ENCODE measurements around the gene PEAK1.
"Not testable (repeated sequence)": the region's sequence is repeated elsewhere in the genome, so short reads cannot be mapped to it uniquely, and the experiment has no call there.

Gene PEAK1

GRCh38 chr15:77167406-77167805 lies 252.5 kb downstream of the PEAK1 start:
- DNase-seq = no peak

GRCh38 chr15:77163781-77164384 lies 256.0 kb downstream of the PEAK1 start:
- no peak for DNase-seq

DNA sequence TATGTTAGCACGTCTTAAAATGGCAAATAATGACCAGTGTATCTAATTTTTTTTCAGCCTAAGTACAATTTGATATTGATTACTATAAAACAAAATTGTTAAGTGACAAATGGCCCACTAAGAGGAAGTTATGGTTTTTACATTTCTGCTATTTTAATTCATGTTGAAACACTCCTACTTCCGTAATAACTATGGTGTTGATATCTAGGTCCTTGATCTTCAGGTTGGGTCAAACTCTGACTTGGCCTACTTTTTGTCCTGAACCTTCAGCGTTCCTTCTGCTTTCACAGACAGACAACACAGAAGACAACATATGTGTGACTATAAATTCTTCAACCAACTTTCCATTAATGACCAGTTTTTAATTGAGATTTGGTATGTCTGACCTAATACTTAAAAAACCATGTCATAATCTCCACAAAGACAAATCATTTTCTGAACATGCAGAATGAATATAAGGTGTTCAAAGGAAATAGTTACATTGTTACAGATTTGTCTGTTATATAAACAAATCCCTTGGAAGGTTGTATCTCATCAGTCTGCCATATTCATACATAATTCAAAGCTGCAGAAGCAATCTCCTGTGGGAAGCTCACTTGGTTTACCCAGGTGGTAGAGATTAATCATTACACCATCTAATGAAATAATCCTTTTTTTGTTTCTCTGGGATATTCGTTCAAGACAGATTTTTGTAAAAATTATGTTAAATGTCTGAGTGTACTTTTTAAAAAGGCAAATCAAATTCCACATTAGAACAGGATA lies 256.9 kb downstream of the PEAK1 start:
- no peak for DNase-seq

- DNase-seq = no peak
Observed at GRCh38 chr15:77160562-77161478, 259.1 kb downstream of the PEAK1 start.

DNA sequence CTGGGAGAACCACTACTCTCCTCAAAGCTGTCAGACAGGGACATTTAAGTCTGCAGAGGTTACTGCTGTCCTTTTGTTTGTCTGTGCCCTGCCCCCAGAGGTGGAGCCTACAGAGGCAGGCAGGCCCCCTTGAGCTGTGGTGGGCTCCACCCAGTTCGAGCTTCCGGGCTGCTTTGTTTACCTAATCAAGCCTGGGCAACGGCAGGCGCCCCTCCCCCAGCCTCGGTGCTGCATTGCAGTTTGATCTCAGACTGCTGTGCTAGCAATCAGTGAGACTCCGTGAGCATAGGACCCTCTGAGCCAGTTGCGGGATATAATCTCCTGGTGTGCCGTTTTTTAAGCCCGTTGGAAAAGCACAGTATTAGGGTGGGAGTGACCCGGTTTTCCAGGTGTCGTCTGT lies 263.9 kb downstream of the PEAK1 start:
- not testable (repeated sequence) for DNase-seq

GRCh38 chr15:77148191-77148590 lies 271.7 kb downstream of the PEAK1 start:
- DNase-seq = no peak

DNA sequence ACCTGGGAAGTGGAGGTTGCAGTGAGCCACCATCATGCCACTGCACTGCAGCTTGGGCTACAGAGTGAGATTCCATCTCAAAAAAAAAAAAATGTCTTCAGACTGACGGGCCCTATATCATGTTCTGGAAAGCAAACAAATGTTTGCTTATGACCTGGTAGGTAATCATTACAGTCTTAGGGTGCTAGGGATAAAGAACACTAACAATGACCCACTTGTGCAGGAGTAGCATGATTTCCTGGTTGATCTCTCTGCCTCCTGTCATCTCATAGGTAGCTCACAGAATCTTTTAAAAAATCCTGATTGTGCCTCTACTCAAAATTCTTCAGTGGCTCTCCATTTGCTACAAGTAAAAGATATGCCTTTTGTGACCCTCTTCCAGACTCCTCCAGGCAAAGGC lies 274.5 kb downstream of the PEAK1 start:
- no peak for DNase-seq

GRCh38 chr15:77144492-77145070 lies 275.3 kb downstream of the PEAK1 start:
- no peak for DNase-seq

- no peak for DNase-seq
Observed at GRCh38 chr15:77144026-77144425, 275.9 kb downstream of the PEAK1 start.

DNA sequence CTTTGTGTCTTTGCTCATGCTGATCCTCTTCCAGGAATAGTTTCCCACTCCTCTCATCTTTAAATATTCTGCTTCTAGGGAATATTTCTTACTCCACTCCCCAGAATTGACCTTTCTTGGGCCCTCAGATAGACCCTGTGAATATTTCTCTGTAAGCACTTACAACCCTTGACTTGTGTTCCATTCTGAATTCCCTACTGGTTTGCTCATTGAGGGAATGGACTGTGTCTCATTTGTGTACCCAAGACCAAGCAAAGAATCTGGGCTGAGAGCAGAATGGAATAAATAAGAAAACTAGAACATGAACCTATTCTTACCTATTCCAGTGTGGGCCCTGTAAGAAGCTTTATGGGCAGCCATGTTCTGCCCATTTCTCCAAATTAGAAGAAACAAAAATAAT lies 276.3 kb downstream of the PEAK1 start:
- DNase-seq = no peak

GRCh38 chr15:77143191-77143590 lies 276.7 kb downstream of the PEAK1 start:
- DNase-seq = no peak

- DNase-seq = no peak
Observed at GRCh38 chr15:77140220-77140619, 279.7 kb downstream of the PEAK1 start.

GRCh38 chr15:77139312-77139711 lies 280.6 kb downstream of the PEAK1 start:
- no peak for DNase-seq

- no peak for DNase-seq
Observed at GRCh38 chr15:77138167-77138522, 281.8 kb downstream of the PEAK1 start.

- no peak for DNase-seq
Observed at GRCh38 chr15:77135181-77135580, 284.7 kb downstream of the PEAK1 start.

GRCh38 chr15:77130315-77130930 lies 289.5 kb downstream of the PEAK1 start:
- no peak for DNase-seq

DNA sequence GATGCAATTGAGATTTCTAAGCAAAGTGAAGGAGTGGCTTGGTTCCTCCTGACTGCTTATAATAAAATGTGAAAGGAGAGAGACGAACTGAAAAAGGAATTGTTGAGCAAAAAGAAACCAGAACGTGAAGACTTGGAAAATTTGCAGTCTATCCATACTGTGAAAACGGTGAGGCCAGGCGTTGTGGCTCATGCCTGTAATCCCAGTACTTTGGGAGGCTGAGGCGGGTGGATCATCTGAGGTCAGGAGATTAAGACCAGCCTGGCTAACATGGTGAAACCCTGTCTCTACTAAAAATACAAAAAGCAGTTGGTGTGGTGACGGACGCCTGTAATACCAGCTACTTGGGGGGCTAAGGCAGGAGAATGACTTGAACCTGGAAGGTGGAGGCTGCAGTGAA lies 292.3 kb downstream of the PEAK1 start:
- DNase-seq = no peak

GRCh38 chr15:77126529-77127326 lies 293.2 kb downstream of the PEAK1 start:
- DNase-seq = no peak

DNA sequence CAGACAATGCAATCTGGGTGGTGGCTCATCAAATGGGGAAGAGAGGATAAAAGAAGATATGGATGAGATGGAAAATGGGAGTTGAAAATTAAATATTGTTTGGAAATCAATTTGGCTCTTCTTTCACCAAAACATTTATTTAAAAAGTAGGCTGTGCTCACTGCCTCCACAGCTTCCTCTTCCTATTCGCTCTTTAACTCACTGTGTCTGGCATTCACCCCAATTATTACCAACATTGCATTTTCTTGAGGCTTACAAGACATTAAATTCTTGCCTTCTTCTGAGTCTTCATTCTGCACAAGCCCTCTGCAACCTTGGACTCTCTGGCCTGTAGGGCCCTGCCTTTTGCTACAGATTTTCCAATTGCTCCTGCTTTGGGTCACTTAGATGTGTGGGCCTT lies 296.1 kb downstream of the PEAK1 start:
- DNase-seq = no peak

GRCh38 chr15:77122576-77122975 lies 297.3 kb downstream of the PEAK1 start:
- no peak for DNase-seq

GRCh38 chr15:77121599-77121998 lies 298.3 kb downstream of the PEAK1 start:
- DNase-seq = no peak

DNA sequence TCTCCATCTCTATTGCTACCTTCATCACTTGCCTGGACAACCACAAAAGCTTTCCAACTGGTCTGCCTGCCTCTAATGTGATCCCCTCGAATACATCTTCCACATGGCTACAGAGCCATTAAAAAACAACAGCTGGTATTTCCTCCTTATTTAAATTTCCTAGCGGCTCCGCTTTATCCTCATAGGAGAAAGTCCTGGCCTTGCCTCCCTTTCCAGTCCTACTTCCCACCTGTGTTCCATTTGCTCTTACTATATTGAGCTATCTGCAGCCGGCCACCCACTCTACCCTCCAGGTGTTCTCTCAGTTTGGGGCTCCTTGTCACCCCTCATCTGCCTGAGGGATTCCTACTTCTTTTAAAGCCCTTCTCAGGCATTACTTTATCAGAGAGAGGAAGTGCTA lies 299.3 kb downstream of the PEAK1 start:
- DNase-seq = no peak

Data from activated CD4-positive, alpha-beta T cell treated with anti-CD3 and anti-CD28 coated beads for 1 hour (primary cell).